ENCODE results near the gene OSTF1.

OSTF1 gene

DNA sequence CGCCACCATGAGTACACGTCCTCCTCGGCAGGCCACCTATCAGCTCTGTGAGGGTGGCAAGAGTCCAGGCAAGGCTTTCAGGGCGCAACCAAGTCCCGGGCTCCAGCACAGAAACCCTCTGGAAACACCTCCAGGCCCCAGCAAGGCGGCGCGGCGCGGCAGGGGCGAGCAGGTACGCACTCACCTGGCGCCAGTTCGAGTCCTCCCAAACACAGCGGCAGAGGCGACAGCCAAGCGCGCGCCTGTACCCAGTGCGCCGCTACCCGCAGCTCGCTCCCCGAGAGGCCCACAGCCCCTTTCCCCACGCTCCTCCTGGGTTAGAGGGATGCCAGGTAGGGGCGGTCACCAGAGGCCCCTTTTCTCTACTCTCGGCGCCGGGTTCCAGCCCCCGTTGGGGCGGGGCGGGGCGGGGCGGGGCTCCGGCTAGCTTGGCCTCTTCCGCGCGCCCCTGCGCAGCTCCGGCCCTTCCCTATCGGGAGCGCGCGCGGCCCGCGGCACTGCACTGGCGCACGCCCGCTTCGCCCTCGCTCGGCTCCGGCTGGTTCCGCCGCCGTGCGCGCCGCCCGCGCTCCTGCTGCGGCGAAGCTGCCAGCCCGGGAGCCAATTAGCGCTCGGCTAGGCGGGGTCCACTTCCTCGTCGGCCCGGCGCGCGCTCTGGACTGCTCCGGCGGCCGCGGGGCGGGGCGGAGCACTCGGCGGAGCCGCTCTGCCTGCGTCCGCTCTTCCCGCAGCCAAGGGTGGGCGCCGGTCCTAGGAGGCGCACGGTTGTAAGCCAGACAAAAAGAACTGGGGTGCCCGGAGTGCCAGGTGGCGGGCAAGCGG lies at the start of gene OSTF1, which contains the start of gene NMRK1:
TSS of gene OSTF1 (plus strand) at position 691 of the 822 bp plus-strand sequence. CDS start 179 bp downstream, outside the sequence.
TSS of gene NMRK1 (minus strand) at position 332 of the 822 bp plus-strand sequence. CDS start 5,040 bp downstream, outside the sequence.
- peak; percentile 83 for DNase-seq

DNA sequence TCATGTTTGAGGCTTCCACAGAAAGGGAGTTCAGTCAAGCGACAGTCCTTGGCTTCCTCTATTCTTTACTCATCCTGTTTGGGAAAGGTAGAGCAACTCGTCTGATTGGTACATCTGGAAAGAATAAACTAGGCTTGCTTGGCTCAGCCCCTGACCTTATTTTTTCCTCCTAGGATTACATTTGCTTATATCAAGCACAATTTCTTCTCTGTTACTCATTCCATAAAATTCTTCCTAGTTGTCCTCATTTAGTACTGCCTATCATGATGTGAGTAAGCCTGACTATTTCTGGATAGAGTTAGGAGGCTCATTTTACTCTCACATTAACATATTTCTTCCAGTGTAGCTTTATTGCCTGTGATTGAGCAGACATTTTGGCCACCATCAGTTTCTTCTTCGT lies 49.3 kb upstream of the OSTF1 start:
- DNase-seq = no peak

- no peak for DNase-seq
Measured at GRCh38 chr9:75039801-75040200, 48.5 kb upstream of the OSTF1 start.

DNA sequence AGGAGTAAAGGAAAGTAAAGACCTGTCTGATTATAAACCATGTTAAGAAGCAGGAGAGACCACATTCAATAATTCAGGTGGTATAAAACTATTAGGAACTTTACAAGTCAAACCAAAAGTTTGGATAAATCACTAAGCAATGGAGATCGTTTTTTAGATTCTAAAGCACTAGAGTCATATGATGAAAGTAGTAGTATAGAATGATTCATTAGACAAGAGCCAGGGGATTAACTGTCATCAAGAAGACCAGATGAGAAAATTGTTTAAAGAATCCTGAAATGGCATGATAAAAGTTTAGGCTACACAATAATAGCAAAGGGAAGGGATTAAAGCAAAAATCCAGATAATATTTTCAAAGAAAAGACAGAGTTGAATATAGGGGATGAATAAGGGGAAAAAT lies 47.3 kb upstream of the OSTF1 start:
- DNase-seq = no peak

DNA sequence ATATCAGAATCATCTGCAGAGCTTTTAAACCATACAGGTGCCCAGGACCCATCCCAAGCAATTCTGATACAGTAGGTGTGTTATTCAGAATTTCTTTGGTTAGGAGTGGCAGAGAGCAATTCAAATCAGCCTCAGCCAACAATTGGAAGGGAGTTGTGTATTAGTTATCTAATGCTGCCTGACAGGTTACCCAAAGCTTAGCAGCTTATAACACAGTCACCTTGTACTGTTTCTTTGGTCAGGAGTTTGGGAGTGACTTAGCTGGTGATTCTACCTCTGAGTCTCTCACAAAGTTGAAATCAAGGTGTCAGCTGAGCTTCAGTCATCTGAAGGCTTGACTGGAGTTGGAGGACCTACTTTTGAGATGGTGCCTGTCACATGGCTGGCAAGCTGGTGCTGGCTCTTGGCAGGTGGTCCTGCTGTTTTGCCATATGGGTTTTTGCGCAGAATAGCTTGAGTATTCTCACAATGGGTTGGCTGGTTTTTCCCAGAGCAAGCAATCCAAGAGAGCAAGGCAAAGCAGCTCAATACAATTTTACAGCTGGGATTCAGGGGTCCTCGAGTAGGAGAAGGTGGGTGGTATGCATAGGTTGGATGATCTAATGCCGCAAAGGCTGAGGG lies 41.5 kb upstream of the OSTF1 start:
- DNase-seq = no peak

GRCh38 chr9:75047506-75047905 lies 40.8 kb upstream of the OSTF1 start:
- no peak for DNase-seq

DNA sequence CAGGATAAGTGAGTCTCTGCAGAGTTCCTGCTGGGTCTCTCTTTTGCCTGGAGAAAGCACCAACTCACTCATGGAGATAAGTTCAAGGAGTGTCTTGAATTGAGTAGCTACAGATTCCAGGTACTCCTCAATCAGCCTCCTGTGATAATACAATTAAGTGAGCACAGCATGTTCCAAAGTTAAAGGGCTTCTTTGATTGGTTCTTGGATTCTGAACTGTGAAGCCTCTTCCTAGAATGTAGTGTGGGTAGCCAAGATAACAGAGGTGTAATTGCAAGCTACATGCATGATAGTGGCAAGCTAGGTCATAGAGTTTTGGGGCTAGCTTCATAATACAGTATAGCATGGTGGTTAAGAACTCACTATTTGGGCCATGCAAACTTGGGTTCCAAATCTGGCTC lies 37.0 kb upstream of the OSTF1 start:
- DNase-seq = no peak

- DNase-seq = no peak
Measured at GRCh38 chr9:75053869-75054268, 34.4 kb upstream of the OSTF1 start.

DNA sequence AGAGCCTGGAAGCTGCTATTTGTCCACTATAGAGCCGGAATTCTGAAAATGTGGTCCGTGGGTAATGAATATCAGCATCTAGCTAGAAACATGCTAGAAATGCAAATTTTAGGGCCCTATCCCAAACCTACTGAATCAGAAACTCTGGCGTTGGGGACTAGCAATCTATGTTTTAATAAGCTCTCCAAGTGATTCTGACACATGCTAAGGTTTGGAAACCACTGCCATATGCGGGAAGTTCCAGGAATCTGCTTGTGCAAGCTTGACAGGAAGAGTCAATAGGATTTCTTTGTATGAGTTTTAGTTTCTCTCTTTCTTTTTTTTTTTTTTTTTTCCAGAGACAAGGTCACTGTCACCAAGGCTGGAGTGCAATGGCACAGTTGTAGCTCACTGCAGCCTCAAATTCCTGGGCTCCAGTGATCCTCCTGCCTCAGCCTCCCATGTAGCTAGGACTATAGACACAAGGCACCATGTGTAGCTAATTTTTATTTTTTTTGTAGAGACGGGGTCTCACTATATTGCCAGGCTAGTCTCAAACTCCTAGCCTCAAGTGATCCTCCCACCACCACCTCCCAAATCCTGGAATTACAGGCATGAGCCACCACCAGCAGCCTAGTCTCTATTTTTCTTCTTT lies 33.8 kb upstream of the OSTF1 start:
- DNase-seq = no peak

DNA sequence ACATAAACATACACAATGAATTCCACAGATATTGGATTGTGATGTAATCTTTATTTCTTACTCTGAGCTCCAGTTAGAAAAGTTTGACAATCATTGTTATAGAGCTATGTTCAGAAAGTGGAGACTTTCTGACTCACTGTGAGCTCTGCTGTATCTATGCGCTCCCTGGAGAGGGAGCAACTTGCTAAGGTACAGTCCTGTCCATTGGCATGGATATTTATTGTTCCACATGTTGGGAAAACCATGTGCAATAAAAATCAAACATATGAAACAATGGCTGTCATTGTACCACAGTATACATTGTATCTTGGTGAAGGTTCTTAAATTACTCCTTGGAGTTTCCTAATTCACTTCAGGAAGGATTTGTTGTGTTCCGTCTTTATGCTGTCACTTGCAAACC lies 27.1 kb upstream of the OSTF1 start:
- no peak for DNase-seq

- no peak for DNase-seq
Measured at GRCh38 chr9:75063556-75064305, 24.6 kb upstream of the OSTF1 start.

GRCh38 chr9:75064307-75065025 lies 23.8 kb upstream of the OSTF1 start:
- no peak for DNase-seq

- DNase-seq = no peak
Measured at GRCh38 chr9:75065510-75065909, 22.8 kb upstream of the OSTF1 start.

DNA sequence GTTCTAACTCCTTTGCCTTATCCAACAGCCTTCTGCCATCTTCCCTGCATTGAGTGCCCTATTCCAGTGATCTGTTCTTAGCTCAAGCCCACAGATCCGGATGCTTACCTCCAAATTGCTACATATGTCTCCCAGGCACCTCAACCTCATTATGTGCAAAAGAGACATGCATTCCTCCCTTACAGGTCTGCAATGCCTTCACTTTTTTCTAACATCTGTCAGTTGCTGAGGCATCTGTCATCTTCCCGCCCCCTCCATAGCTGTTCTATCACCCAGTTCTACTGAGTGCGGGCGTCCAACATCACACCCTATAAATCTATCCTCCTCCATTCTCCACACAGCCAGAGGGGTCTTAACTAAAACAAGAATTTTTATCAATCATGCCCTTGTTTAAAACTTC lies 20.4 kb upstream of the OSTF1 start:
- DNase-seq = no peak

DNA sequence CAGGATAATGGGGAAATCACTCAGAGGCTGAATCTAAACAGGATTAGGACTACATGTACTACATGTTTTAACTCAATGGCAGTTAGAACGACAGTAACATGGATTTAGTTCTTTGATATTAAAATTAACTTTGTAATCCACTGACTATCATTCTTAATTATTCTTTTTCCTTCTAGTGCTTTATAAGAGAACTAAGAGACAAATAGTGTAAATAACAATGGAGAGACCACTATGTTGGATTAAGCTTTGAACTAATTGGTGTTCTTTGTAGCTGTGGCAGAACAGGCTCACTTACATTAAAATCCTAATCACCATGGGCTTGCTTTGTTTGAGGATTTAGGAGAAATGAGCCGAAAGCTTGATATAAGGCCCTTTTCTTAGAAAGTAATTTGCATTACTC lies 19.1 kb upstream of the OSTF1 start:
- DNase-seq = no peak

DNA sequence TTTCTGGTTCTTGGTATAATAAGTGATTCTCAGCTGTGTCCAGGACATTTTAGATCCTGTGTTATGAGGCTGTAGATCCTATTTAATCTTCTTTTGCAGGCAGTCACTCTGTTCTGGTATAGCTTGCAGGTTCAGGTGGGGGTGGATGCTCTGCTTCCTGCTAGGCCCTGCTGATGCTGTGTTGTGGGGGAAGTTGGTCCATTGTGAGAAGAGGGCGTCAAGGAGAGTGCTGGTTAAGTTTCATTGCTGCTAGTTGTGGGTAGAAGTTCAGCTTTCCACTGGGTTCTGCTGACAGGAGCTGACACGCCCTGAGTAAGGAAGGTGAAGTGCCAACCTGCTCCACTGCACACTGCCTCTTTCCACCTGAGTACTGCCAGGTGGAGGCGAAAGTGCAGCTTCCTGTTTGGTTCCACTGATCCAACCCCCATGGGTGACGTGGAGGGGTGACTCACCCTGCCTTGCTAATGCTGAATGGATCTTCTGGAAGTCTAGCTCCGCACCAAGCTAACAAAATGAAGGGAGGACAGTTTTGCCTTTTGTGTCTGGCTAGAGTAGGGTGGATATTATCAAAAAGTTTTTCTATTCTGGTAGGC lies 16.7 kb upstream of the OSTF1 start:
- no peak for DNase-seq

DNA sequence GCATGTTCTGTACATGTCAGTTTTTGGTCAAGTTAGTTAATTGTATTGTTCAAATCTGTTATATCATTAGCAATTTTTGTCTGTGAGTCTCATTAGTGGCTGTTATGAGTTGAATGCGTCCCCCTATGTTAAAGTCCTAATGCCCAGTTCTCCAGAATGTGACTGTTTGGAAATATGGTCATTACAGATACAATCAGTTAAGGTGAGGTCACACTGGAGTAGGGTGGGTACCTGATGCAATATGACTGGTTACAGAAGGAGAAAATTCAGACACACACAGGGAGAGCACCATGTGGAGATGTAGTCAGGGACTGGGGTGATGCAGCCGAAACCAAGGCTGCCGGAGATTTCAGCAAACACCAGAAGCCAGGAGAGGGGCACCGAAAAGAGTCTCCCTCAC lies 15.4 kb upstream of the OSTF1 start:
- DNase-seq = no peak

DNA sequence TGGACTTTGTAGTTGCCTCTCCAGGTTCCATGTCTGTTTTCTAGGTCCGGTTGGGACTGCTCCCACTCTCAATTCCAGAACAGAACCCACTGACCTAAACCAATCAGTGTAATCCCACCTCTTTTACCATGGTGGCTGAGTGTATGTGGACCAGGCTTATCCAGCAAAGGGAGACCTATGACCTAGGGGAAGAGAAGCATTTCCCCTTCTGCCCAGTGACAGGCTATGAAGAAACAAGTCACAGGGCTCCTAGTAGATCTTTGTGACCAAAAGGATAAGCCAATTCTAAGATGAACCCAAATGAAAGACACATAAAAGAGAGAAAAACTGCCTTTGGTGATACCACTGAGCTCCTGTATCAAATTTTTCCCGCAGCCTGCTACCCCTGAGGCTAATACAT lies 6.7 kb upstream of the OSTF1 start:
- DNase-seq = no peak

- no peak for DNase-seq
Measured at GRCh38 chr9:75083188-75083970, 4.9 kb upstream of the OSTF1 start.

GRCh38 chr9:75084081-75084672 lies 4.1 kb upstream of the OSTF1 start:
- no peak for DNase-seq

DNA sequence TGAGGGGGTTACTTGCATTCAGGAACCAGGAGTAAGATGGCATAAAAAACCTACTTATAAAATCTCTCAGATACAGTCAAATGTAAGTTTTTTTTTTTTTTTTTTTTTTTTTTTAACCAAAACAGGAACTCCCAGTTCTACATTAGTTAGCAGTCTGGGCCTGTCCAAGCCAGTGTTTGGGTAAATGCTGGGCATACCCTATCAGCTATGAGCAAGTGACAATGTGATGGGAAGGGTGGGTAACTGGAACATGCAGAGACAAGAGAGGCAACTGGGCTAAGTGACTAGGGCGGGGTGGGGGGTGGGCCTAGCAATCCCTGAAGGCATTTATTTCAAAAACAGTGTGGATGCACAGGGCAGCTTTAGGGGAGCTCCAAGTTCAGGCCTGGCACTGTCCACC lies 2.7 kb upstream of the OSTF1 start:
- DNase-seq = no peak

All from NCI-H2081 treated with DMSO at 0.1 percent for 48 hours (cell line).